Epithelial cell of esophagus (primary cell): ENCODE results near the gene UCP3.

ENCODE experiments used
- DNase-seq: peaks from one replicate; pipeline ENCODE4 v3.0.0; 2010; ENCODE audit warnings: low read depth
- H3K4me3 ChIP-seq: 2 replicates; pipeline ENCODE4 v1.5.1; 2011; ENCODE audit warnings: mild to moderate bottlenecking, low read length, control low read depth
- CTCF ChIP-seq: IDR thresholded peaks from 2 replicates; pipeline ENCODE4 v1.5.1; 2011; ENCODE audit warnings: low read depth, mild to moderate bottlenecking, low read length, control low read depth, inconsistent platforms; ENCODE audit not compliant: insufficient read depth; ENCODE audit errors: missing control alignments

UCP3 gene

GRCh38 chr11:74008373-74009229 is at the start of gene UCP3:
TSS of gene UCP3 (minus strand) at chr11:74009085. CDS start at chr11:74007042, 2,043 bp downstream.
- no peak for DNase-seq

GRCh38 chr11:74057249-74058151 is 48.6 kb upstream of the UCP3 start:
- peak; percentile 35 for DNase-seq
- no peak overlapping the region for H3K4me3 ChIP-seq
- no peak for TF ChIP-seq CTCF

More at GRCh38 chr11:74008373-74009229, at the start of gene UCP3:
- H3K4me3 ChIP-seq: no peak within 1 kb of the TSS
- TF ChIP-seq CTCF: no peak

GRCh38 chr11:74055938-74056337 is 47.1 kb upstream of the UCP3 start:
- TF ChIP-seq CTCF: no peak
- DNase-seq: peak; percentile 72
- H3K4me3 ChIP-seq: no peak overlapping the region

GRCh38 chr11:74050465-74050864 is 41.6 kb upstream of the UCP3 start:
- TF ChIP-seq CTCF: no peak
- no peak for DNase-seq
- H3K4me3 ChIP-seq: no peak overlapping the region

- H3K4me3 ChIP-seq: no peak overlapping the region
- DNase-seq: no peak
- TF ChIP-seq CTCF: no peak
Measured at GRCh38 chr11:74048993-74049392, 40.1 kb upstream of the UCP3 start.

- no peak for TF ChIP-seq CTCF
- DNase-seq: no peak
- H3K4me3 ChIP-seq: no peak overlapping the region
Measured at GRCh38 chr11:74044538-74044937, 35.7 kb upstream of the UCP3 start.
